Eye (tissue), 1 donor: ENCODE results near the gene CUL2.
A peak's percentile ranks its signal among the peaks of the same experiment; 100 is the strongest.
"Not testable (repeated sequence)": the region's sequence is repeated elsewhere in the genome, so short reads cannot be mapped to it uniquely, and the experiment has no call there.

Source experiments
- DNase-seq: peaks from one replicate; pipeline ENCODE4 v3.0.0-alpha.2; 2015

Gene CUL2

DNA sequence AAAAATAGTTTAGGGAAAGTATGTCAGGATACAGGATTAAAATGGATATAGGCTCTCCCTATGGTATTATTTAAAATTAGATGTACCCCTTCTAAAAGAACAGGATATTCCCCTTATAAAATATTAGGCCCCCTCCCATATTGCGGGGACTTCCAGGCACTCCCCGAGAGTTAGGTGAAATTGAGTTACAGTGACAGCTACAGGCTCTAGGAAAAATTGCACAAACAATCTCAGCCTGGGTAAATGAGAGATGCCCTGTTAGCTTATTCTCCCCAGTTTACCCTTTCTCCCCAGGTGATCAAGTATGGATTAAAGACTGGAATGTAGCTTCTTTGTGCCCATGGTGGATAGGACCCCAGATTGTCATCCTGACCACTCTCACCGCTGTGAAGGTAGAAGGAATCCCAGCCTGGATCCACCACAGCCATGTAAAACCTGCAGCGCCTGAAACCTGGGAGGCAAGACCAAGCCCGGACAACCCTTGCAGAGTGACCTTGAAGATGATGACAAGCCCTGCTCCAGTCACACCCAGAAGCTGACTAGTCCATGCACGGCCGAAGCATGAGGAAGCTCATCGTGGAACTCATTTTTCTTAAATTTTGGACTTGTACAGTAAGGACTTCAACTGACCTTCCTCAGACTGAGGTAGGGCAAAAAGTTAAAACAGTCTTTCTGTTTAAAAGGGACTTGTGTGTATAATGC lies 115.6 kb downstream of the CUL2 start:
- not testable (repeated sequence) for DNase-seq

DNA sequence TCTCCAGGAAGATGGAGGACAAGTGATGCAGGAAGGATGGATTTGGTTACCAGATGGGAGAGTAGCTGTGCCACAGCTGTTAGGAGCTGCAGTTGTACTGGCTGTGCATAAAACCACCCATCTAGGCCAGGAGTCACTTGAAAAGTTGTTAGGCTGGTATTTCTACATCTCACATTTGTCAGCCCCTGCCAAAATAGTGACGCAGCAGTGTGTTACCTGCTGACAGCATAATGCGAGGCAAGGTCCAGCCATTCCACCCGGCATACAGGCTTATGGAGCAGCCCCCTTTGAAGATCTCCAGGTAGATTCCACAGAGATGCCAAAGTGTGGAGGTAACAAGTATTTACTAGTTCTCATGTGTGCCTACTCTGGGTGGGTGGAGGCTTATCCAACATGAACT lies 116.4 kb downstream of the CUL2 start:
- DNase-seq, result not testable (repeated sequence)

DNA sequence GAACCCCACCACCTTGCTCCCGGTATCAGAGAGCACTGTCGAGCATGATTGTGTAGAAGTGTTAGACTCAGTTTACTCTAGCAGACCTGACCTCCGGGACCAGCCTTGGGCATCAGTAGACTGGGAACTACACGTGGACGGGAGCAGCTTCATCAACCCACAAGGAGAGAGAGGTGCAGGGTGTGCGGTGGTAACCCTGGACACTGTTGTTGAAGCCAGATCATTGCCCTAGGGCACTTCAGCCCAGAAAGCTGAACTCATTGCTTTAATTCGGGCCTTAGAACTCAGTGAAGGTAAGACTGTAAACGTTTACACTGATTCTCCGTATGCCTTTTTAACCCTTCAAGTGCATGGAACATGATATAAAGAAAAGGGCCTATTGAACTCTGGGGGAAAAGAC lies 117.0 kb downstream of the CUL2 start:
- DNase-seq, result not testable (repeated sequence)

DNA sequence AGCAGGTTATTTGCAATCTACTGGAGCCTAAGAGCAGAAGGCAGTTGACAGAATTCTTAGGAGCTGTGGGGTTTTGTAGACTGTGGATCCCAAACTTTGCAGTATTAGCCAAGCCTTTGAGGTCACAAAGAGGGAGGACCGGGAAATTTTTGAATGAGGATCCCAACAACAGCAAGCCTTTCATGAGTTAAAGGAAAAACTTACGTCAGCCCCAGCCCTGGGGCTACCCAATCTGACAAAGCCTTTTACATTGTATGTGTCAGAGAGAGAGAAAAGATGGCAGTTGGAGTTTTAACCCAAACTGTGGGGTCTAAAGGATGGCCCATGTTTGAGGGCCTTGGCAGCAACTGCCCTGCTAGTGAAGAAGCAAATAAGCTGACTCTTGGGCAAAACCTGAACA lies 117.5 kb downstream of the CUL2 start:
- DNase-seq, result not testable (repeated sequence)

DNA sequence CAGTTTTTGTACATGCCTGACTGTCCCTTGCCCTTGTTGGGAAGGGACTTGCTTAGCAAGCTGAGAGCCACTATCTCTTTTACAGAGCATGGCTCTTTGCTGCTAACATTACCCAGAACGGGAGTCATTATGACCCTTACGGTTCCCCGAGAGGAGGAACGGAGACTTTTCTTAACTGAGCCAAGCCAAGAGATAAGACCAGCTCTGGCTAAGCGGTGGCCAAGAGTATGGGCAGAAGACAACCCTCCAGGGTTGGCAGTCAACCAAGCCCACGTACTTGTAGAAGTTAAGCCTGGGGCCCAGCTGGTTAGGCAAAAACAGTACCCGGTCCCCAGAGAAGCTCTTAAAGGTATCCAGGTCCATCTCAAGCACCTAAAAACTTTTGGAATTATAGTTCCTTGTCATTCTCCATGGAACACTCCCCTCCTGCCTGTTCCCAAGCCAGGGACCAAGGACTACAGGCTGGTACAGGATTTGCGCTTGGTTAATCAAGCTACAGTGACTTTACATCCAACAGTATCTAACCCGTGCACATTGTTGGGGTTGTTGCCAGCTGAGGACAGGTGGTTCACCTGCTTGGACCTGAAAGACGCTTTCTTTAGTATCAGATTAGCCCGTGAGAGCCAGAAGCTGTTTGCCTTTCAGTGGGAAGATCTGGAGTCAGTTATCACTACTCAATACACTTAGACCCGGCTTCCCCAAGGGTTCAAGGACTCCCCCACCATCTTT lies 118.4 kb downstream of the CUL2 start:
- not testable (repeated sequence) for DNase-seq

DNA sequence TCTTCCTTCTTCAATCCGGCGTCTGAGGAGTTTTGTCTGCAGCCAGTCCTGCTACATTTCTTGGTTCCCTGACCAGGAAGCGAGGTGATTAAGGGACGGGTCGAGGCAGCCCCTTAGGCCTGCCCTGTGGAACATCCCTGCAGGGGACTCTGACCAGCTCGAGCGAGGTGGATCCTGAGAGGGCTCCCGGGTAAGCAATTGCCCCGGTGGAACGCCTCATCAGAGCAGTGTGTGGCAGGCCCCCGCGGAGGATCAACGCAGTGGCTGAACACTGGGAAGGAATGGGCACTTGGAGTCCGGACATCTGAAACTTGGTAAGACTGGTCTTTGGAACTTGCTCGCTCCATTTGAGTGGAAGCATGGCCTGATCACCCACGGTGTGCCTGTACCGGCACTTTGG lies 121.0 kb downstream of the CUL2 start:
- DNase-seq, result no peak

DNA sequence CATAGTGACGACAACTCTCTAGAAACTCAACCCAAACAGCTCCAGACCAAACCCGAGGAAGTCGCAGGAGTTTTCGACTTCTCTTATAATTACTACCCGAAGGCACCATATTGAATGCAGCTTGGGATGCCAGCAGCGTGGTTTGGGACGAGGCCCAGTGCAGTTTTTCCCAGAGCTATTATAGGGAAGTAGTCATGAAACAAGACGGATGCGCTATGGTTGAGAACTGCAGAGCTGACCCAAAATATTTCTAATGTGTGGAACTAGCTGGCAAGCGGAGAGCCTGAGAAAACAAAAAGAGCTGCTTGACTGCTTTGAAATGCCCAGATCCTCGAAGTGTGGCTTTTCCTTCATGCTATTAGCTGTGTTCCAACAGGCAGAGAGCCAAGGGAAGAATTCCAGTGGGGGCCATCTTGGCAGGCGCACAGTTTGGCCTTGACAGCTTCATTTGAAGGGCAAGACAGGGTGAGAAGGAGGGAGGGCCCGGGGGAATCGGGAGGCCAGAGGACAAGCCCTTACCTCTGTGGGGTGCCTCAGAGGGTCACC lies 122.7 kb downstream of the CUL2 start:
- peak; percentile 58 for DNase-seq

DNA sequence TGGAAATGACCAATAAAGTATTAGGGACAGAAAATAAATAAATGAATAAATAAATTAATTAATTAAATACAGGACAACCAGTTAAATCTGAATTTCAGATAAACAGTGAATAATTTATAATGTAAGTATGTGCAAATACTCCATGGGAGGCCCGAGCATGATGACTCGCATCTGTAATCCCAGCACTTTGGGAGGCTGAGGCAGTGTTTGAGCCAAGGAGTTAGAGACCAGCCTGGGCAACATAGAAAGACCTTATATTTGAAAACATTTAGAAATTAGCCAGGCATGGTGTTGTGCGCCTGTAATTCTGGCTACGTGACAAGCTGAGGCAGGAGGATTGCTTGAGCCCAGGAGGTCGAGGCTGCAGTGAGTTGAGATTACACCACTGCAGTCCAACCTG lies 123.7 kb downstream of the CUL2 start:
- DNase-seq, result no peak

DNA sequence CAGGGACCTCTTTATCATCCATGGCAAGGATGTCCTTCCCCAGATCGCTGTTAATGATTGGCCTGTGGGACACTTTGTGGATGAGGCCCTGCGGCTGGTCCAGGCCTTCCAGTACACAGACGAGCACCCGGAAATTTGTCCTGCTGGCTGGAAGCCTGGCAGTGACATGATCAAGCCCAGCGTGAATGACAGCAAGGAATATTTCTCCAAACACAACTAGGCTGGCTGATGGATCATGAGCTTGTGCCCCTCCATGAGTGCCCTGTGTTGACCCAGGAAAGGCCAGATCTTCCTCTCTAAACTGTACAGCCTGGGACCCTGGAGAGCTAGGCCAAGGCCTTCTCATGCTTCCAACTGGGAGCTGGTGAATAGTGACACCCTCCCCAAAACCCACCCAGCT lies 124.1 kb downstream of the CUL2 start:
- no peak for DNase-seq

DNA sequence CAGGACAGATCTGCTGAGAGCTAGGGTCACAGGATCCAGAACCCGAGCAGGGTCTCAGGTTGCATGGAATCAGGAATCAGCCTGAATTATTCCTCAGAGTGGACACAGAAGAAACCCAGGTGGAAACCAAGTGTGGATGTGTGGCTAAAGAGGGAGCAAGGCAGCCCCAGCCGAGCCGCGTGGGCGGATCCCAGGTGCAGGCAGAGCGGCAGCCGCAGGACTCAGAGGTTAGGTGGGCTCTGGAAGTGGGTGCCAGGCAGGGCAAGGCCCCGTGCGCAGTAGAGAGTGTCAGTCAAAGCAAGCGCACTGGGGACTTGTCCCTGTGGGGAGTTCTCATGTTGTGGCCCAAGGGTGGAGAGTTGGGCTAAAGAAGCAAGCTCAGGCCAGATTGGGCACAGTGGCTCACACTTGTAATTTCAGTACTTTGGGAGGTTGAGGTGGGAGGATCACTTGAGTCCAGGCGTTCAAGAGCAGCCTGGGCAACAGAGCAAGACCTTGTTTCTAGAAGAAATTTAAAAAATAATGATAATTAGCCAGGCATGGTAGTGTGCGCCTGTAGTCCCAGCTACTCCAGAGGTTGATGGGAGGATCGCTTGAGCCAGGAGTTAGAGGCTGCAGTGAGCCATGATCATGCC lies 125.9 kb downstream of the CUL2 start:
- DNase-seq, result no peak

DNA sequence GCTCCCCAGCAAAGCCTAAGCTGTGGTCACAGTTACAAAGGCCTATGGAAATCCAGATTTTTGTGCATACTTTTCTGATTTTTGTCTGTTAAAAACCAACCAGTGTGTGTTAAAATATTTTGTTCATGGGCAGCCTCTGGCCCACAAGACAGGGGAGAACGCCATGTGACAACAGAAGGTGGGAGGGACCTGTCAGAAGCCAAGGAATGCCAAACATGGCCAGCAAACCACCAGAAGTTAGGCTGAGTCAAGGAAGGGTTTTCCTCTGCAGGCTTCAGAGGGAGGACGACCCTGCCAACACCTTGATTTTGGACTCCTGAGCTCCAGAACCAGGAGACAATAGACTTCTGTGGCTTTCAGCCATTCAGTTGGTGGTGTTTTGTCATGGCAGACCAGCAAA lies 127.3 kb downstream of the CUL2 start:
- no peak for DNase-seq

DNA sequence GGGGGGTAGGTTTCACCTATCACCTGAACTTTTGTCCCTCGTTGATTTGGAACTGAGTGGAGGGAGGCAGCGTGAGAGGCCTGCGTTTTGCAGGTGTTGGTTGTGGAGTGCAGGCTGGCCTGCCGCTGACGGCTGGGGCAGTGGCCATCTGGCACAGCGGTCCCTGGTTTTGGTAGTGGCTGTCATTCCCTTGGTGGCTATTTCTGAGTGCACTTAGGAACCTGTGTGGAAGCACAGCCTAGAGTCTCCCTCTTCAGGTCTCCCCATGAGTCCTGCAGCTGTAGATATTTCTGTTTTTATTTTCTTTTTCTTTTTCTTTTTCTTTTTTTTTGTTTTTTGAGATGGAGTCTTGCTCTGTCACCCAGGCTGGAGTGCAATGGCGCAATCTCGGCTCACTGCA lies 129.2 kb downstream of the CUL2 start:
- DNase-seq, result no peak

DNA sequence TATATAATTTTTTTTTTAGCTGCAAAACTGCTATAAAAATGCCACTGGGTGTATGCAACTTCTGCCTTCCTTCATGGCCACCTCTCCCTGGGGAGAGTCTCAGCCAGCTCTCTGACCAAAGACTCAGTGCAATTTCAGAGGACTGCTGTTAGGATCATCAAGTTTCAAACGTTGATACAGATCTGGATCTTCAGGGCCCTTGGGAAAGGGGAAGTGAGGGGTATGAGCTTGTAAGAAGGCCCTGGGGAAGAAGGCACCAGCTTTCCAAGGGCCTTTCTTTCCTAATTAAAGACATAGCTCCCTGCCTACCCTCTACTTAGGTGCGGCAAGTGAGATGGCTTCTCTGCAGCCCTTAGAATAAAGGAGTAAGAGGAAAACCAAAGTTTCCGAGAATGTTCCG lies 130.4 kb downstream of the CUL2 start:
- DNase-seq, result no peak

DNA sequence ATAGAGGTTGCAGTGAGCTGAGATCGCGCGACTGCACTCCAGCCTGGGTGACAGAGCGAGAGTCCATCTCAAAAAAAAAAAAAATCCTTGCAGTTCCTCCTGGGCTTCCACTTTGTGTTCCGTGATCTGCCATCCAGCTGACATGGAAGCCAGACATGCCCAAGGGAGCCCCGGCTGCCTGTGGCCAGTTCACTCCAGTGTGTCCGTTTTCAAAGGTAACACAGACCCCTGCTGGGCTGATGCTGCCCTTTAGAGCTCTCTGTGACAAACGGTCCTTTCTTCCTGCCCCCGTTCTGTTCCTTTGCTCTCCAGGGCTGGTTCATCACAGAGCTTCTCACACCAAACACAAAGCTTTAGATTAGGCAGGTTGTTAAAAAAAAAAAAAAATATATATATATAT lies 130.8 kb downstream of the CUL2 start:
- DNase-seq, result peak; percentile 42
